Nephron (organoid): Measurements from ENCODE around the gene SHISA9.

Experiments
- H3K27ac Mint-ChIP-seq, 3 experiments: 2 replicates each; pipeline ENCODE4 v1.8.0; 2020; ENCODE audit warnings: mixed read lengths in 3 of 3, mild to moderate bottlenecking in 2 of 3, moderate library complexity in 1 of 3
- H3K27me3 Mint-ChIP-seq: 2 replicates; pipeline ENCODE4 v1.8.0; 2021; ENCODE audit warnings: low read depth, mild to moderate bottlenecking, moderate library complexity, mixed read lengths
- H3K36me3 Mint-ChIP-seq: 2 replicates; pipeline ENCODE4 v1.8.0; 2020; ENCODE audit warnings: low read depth, mixed read lengths
- H3K4me1 Mint-ChIP-seq: 2 replicates; pipeline ENCODE4 v1.8.0; 2020; ENCODE audit warnings: mixed read lengths
- H3K4me3 Mint-ChIP-seq, 3 experiments: 2 replicates each; pipeline ENCODE4 v1.8.0; 2020; ENCODE audit warnings: mild to moderate bottlenecking in 3 of 3, mixed read lengths in 3 of 3, moderate library complexity in 2 of 3
- H3K9me3 Mint-ChIP-seq: 2 replicates; pipeline ENCODE4 v1.8.0; 2020; ENCODE audit warnings: mixed read lengths
- TF ChIP-seq, protein P1 (sequence below), 3 experiments: fragments of 200-600 bp; sonication (generic); IDR thresholded peaks; one replicate each; pipeline ENCODE4 v1.5.0; 2021; ENCODE audit warnings: antibody characterized with exemption in 3 of 3; ENCODE audit not compliant: unreplicated experiment in 3 of 3

SHISA9 gene

DNA sequence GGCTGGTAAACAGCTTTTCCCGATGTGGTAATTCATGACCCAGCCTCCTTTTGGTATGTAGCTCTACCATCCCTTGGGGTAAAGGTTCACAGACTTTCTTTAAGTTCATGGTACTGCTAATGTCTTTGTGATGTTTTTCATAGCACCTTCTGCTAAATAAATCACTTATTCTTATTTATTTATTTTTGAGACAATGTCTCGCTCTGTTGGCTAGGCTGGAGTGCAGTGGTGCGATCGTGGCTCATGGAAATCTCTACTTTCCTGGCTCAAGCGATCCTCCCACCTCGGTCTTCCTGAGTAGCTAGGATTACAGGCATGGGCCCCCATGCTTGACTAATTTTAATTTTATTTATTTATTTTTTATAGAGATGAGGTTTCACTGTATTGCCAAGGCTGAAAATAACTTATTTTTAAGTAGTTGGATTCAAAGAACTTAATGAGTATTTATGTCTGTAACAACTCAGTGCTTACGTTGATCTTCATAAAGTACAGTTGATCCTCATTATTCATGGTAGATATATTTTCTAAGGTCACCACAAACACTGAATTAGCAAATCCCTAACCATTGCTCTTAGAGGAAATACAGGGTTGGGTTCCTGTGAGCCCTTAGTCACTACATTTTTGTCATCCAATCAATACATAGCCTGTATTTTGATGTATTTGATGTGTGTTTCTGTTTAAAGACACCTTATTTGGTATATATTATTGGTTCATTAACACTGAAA lies 97.1 kb downstream of the SHISA9 start:
- Mint-ChIP-seq H3K4me1 (peaks cover 9% of the 10 kb centered on the region), H3K27me3 (no peaks in the 10 kb centered on the region), H3K9me3 (no peaks in the 10 kb centered on the region), H3K36me3 (no peaks in the 10 kb centered on the region), H3K27ac (no peak overlapping the region), H3K4me3 (no peak overlapping the region)
- TF ChIP-seq, protein P1, sequence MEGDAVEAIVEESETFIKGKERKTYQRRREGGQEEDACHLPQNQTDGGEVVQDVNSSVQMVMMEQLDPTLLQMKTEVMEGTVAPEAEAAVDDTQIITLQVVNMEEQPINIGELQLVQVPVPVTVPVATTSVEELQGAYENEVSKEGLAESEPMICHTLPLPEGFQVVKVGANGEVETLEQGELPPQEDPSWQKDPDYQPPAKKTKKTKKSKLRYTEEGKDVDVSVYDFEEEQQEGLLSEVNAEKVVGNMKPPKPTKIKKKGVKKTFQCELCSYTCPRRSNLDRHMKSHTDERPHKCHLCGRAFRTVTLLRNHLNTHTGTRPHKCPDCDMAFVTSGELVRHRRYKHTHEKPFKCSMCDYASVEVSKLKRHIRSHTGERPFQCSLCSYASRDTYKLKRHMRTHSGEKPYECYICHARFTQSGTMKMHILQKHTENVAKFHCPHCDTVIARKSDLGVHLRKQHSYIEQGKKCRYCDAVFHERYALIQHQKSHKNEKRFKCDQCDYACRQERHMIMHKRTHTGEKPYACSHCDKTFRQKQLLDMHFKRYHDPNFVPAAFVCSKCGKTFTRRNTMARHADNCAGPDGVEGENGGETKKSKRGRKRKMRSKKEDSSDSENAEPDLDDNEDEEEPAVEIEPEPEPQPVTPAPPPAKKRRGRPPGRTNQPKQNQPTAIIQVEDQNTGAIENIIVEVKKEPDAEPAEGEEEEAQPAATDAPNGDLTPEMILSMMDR (IDR thresholded peaks at IDR 0.05; ENCODE audit: unreplicated experiment in 3 of 3), result no peak

DNA sequence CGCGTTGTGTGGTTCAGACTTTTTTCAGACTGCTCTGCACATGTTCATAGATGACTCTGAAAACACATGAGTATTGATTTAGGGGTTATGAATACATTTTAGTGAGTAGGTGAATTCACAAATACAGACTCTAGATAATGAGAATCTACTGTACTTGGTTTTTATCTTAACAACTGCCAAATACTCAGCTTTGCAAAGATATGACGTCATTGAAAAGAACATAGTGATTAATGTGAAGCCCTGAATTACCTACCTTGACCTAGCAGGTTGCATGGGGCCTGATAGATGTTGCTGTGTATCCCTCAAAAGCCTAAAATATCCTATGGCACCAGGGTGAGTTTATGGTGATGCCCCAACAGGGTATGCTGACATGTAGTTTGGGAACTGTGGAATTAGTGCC lies 98.0 kb downstream of the SHISA9 start:
- Mint-ChIP-seq H3K27me3 (no peaks in the 10 kb centered on the region), H3K27ac (no peak overlapping the region), H3K36me3 (no peaks in the 10 kb centered on the region), H3K4me1 (peaks cover 9% of the 10 kb centered on the region), H3K4me3 (no peak overlapping the region), H3K9me3 (no peaks in the 10 kb centered on the region)
- TF ChIP-seq, protein P1 (IDR thresholded peaks at IDR 0.05; ENCODE audit: unreplicated experiment in 3 of 3), result no peak

DNA sequence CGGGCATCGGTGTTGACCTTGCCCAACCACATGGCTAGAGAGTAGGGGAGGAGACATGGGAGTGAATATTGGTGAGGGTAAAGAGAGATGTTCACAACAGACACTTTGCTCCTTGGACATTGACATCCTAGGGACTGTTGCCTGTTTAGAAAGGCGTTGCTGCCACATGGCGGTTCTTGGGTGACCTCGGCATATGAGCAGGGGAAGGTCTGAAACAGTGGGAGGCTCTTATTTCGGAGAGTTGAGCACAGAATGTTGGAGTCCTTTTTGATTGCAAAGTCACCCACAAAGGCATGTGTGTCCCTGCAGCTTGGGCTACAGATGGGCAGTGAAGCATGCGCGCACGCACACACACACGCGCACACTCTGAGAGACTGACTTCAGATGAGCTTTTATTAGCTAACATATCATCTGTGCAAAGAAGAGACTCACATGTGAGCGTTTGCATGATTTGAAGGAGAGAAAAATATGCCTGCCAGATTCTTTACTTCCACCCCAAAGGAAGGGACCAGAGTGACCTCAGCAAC lies 104.4 kb downstream of the SHISA9 start:
- Mint-ChIP-seq H3K9me3 (no peaks in the 10 kb centered on the region), H3K36me3 (no peaks in the 10 kb centered on the region), H3K4me3 (no peak overlapping the region), H3K27ac (no peak overlapping the region), H3K27me3 (peaks cover 11% of the 10 kb centered on the region), H3K4me1 (peaks cover 9% of the 10 kb centered on the region)
- TF ChIP-seq, protein P1 (IDR thresholded peaks at IDR 0.05; ENCODE audit: unreplicated experiment in 3 of 3), result no peak

DNA sequence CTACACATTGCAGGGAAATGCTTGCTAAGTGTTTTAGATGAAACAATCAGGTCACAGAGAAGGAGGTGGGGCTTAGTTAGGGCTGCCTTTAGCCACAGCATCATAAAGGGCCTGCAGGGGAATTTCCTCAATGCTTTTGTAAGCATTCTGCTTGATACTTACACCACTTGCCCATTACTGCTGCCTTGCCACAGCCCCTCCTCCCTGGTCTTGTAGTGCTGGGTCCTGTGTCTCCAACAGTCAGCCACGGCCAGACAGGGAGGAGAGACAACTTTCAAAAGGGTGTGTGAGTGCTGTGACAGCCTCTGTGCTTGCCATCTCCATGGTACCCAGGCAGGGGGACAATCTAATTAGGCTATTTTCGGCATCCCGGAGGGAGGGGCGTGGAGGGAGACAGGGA lies 111.2 kb downstream of the SHISA9 start:
- Mint-ChIP-seq H3K4me1 (no peaks in the 10 kb centered on the region), H3K27me3 (peaks cover 12% of the 10 kb centered on the region), H3K9me3 (no peaks in the 10 kb centered on the region), H3K36me3 (no peaks in the 10 kb centered on the region), H3K4me3 (no peak overlapping the region), H3K27ac (no peak overlapping the region)
- TF ChIP-seq, protein P1 (IDR thresholded peaks at IDR 0.05; ENCODE audit: unreplicated experiment in 3 of 3), result no peak

DNA sequence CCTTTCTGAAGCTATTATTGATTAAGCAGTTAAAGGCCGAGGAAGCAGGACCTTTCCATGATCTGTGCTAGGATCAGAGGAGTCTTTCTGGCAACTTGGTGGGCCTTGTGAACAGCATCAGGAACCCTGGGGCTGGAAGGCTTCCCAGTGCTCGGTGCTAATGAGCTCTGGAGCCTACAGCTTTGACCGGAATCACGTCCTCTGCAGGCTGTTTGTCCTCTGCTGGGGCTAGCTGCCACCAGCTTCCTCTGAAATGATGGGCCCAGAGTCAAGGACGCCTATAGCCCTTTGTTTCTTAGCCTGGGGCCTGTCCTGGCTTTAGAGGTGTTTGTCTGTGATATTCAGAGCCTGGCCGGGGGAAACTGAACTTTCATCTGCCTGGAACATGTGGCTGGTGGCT lies 111.6 kb downstream of the SHISA9 start:
- Mint-ChIP-seq H3K9me3 (no peaks in the 10 kb centered on the region), H3K27ac (no peak overlapping the region), H3K36me3 (no peaks in the 10 kb centered on the region), H3K4me3 (no peak overlapping the region), H3K4me1 (no peaks in the 10 kb centered on the region), H3K27me3 (peaks cover 12% of the 10 kb centered on the region)
- TF ChIP-seq, protein P1 (IDR thresholded peaks at IDR 0.05; ENCODE audit: unreplicated experiment in 3 of 3), result no peak

DNA sequence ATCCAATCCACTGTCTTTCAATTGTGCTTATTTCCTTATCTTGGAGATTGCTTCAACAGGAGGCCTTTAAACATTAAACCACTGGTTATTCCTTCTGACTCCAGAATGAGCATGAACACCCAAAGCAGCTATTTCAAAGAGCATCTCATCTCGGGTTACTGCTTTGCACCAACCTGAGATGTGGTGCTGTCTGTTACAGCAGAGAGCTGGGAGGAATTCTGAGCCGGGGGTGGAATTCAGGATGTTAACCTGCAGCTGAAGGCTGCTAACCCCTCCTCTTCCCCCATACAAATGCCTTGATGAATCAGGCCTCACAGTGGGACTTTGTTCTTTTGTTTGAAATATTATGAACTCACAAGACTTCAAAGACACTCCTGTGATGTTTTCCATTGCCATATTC lies 113.1 kb downstream of the SHISA9 start:
- Mint-ChIP-seq H3K27ac (no peak overlapping the region), H3K27me3 (peaks cover 7% of the 10 kb centered on the region), H3K9me3 (no peaks in the 10 kb centered on the region), H3K4me3 (no peak overlapping the region), H3K36me3 (no peaks in the 10 kb centered on the region), H3K4me1 (no peaks in the 10 kb centered on the region)
- TF ChIP-seq, protein P1 (IDR thresholded peaks at IDR 0.05; ENCODE audit: unreplicated experiment in 3 of 3), result no peak
